ENCODE data around the gene PRKCB.

GRCh38 chr16:23803591-23804123 is 32.1 kb upstream of the PRKCB start:
- TF ChIP-seq CTCF (conservative IDR thresholded peaks at IDR 0.05; ENCODE audit: low read length) (peak; percentile 95), EZH2phosphoT487 (IDR thresholded peaks at IDR 0.05; ENCODE audit: borderline replicate concordance, low read depth, low read length) (no peak)

All from OCI-LY7 (cell line).